ACC112 (cell line): ENCODE measurements around the gene LUZP4.
"Not testable (repeated sequence)": the region's sequence is repeated elsewhere in the genome, so short reads cannot be mapped to it uniquely, and the experiment has no call there.

Experiments used
- H2AFZ ChIP-seq: fragments of 200-600 bp; sonication (generic); one replicate; pipeline ENCODE4 v1.6.0; 2017; ENCODE audit warnings: antibody characterized with exemption, low read length; ENCODE audit not compliant: unreplicated experiment
- H3K27ac ChIP-seq: fragments of 200-600 bp; sonication (generic); 2 replicates; pipeline ENCODE4 v1.5.1; 2014; ENCODE audit warnings: low read depth, mild to moderate bottlenecking, antibody characterized with exemption, low read length, moderate library complexity
- H3K27me3 ChIP-seq: fragments of 200-600 bp; sonication (generic); 2 replicates; pipeline ENCODE4 v1.6.1; 2014; ENCODE audit warnings: mild to moderate bottlenecking, antibody characterized with exemption, low read length, moderate library complexity, mixed read lengths; ENCODE audit not compliant: insufficient read depth
- H3K36me3 ChIP-seq: fragments of 200-600 bp; sonication (generic); 2 replicates; pipeline ENCODE4 v1.6.1; 2016; ENCODE audit warnings: mild to moderate bottlenecking, antibody characterized with exemption, low read length, moderate library complexity, mixed read lengths; ENCODE audit not compliant: insufficient read depth
- H3K4me1 ChIP-seq: fragments of 200-600 bp; sonication (generic); one replicate; pipeline ENCODE4 v1.6.1; 2016; ENCODE audit warnings: low read length, mixed read lengths; ENCODE audit not compliant: insufficient read depth, unreplicated experiment, control insufficient read depth
- H3K4me3 ChIP-seq: fragments of 200-600 bp; sonication (generic); 2 replicates; pipeline ENCODE4 v1.5.1; 2014; ENCODE audit warnings: mild to moderate bottlenecking, low read depth, low read length
- H3K79me2 ChIP-seq: fragments of 200-600 bp; sonication (generic); one replicate; pipeline ENCODE4 v1.6.0; 2016; ENCODE audit warnings: low read length; ENCODE audit not compliant: control insufficient read depth, unreplicated experiment, insufficient read depth

LUZP4 gene

DNA sequence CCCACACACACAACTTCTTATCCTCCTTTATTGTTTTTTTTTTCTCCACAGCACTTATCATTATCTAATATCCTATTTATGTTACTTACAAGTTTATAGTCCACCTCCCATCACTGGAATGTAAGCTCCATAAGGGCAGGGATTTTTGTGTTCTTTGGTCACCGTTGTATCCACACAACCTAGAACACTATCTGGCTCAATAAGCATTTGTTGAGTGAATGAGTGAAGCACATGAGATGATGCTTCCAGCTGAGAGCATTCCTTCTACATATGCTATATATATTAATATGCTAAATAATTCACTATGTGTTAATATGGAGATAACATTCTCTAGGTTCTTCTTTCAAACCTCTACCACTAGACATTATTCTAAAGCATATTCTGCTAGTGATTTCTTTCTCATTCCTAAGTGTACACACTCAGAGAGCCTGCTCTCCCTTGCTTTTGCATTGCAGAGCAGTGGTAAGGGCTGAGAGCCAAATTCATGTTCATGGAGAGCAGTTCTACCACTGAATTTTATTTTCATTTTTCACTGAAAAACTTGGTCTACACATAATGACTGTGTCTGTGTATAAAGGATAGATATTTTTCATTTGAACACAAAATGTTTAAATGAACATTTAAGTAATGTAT, 20.3 kb upstream of the LUZP4 start:
- Histone ChIP-seq H3K4me1 (no peaks in the 10 kb centered on the region), H3K27me3 (no peaks in the 10 kb centered on the region), H3K36me3 (no peaks in the 10 kb centered on the region), H3K79me2 (no peaks in the 10 kb centered on the region), H3K4me3 (no peak overlapping the region), H2AFZ (no peak overlapping the region), H3K27ac (no peak overlapping the region)

DNA sequence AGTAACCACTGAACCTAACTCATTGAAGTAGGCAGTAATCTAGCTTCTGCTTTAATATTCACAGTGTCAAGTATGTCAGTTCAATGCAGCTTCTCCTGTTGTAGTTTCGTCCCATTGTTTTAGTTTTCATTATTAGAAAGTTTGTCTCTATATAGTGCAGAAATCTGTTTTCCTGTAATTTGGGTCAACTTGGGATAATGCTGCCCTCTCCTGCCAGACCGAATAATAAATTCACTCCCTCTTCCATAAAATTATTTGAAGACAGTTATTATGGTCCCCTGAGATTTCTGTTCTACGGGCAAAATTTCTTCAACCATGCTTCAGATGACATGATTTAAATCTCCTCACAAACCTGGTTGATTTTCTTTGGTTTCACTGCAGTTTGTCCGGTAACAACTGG, 4.6 kb upstream of the LUZP4 start:
- Histone ChIP-seq H3K27ac (no peak overlapping the region), H3K36me3 (no peaks in the 10 kb centered on the region), H3K27me3 (no peaks in the 10 kb centered on the region), H3K4me3 (no peak overlapping the region), H3K4me1 (no peaks in the 10 kb centered on the region), H2AFZ (no peak overlapping the region), H3K79me2 (no peaks in the 10 kb centered on the region)

DNA sequence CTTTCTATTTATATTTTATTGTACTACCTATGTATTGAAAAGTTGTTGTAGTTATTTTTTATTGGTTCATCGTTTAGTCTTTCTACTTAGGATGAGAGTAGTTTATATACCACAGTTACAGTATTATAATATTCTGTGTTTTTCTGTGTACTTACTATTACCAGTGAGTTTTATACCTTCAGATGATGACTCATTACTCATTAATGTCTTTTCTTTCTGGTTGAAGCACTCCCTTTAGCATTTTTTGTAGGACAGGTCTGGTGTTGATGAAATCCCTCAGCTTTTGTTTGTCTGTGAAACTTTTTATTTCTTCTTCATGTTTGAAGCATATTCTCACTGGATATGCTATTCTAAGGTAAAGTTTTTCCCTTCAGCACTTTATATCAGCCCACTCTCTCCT, 7.7 kb downstream of the LUZP4 start:
- no peak overlapping the region for H3K4me3 ChIP-seq
- no peak overlapping the region for H3K27ac ChIP-seq
- H3K36me3 ChIP-seq: no peaks in the 10 kb centered on the region
- no peaks in the 10 kb centered on the region for H3K4me1 ChIP-seq
- H3K27me3 ChIP-seq: no peaks in the 10 kb centered on the region
- H3K79me2 ChIP-seq: no peaks in the 10 kb centered on the region
- no peak overlapping the region for H2AFZ ChIP-seq

- no peak overlapping the region for H2AFZ ChIP-seq
- H3K79me2 ChIP-seq: no peaks in the 10 kb centered on the region
- no peaks in the 10 kb centered on the region for H3K36me3 ChIP-seq
- no peaks in the 10 kb centered on the region for H3K4me1 ChIP-seq
- H3K27me3 ChIP-seq: no peaks in the 10 kb centered on the region
- H3K27ac ChIP-seq: no peak overlapping the region
- H3K4me3 ChIP-seq: no peak overlapping the region
These were observed 21.6 kb downstream of the LUZP4 start for GRCh38 chrX:115311139-115311538.

DNA sequence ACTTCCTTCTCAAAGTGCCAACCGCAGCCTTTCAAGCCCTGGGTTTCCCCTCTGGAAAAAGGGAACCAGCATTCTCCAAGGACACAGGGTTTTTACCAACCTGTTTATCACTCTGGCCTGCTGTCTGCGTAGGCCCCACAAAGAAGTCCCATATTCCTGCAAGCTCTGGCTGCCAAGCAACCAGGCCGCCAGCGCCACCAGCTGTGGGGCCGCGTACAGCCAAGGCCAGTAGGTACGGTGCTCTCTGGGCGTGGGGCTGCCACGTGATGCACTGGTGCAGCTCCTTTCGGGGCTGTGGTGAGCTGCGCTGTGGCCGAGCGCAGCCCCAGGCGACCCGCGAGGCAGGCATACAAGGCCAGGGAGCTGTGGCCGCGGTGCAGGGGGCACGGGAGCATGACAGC, 22.1 kb downstream of the LUZP4 start:
- Histone ChIP-seq H3K79me2 (no peaks in the 10 kb centered on the region), H3K4me3 (no peak overlapping the region), H3K4me1 (no peaks in the 10 kb centered on the region), H2AFZ (no peak overlapping the region), H3K27ac (no peak overlapping the region), H3K27me3 (no peaks in the 10 kb centered on the region), H3K36me3 (no peaks in the 10 kb centered on the region)

GRCh38 chrX:115318139-115318538, 28.6 kb downstream of the LUZP4 start:
- Histone ChIP-seq H2AFZ (no peak overlapping the region), H3K27me3 (no peaks in the 10 kb centered on the region), H3K4me3 (no peak overlapping the region), H3K27ac (no peak overlapping the region), H3K4me1 (no peaks in the 10 kb centered on the region), H3K79me2 (no peaks in the 10 kb centered on the region), H3K36me3 (no peaks in the 10 kb centered on the region)

DNA sequence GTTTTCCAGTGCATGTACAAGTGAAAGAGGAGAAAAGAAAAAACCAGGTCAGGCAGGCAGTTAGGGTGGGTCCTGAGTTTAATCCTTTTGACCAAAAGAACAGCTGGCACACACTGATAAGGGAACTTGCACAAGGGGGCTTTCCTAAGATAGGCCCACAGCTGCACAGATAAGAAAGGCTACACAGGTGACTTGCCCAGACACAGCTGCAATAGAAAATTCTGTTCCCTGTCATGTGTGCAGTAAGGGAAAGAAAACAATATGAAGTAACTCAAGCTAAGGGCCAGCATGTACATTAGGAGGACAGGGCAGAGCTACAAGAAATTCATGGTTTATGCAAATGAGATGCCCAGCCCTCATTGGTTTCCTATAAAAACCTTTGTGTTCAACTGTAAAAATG, 32.9 kb downstream of the LUZP4 start:
- Histone ChIP-seq H2AFZ (no peak overlapping the region), H3K4me1 (no peaks in the 10 kb centered on the region), H3K36me3 (no peaks in the 10 kb centered on the region), H3K27ac (no peak overlapping the region), H3K79me2 (no peaks in the 10 kb centered on the region), H3K27me3 (no peaks in the 10 kb centered on the region), H3K4me3 (no peak overlapping the region)

GRCh38 chrX:115324194-115324593, 34.7 kb downstream of the LUZP4 start:
- Histone ChIP-seq H3K36me3 (no peaks in the 10 kb centered on the region), H3K79me2 (no peaks in the 10 kb centered on the region), H3K27me3 (no peaks in the 10 kb centered on the region), H2AFZ (no peak overlapping the region), H3K4me3 (no peak overlapping the region), H3K27ac (no peak overlapping the region), H3K4me1 (no peaks in the 10 kb centered on the region)

GRCh38 chrX:115329282-115329681, 39.8 kb downstream of the LUZP4 start:
- H3K27ac ChIP-seq: not testable (repeated sequence)

GRCh38 chrX:115330498-115331168, 41.1 kb downstream of the LUZP4 start:
- Histone ChIP-seq H3K4me3 (no peak overlapping the region), H2AFZ (no peak overlapping the region), H3K4me1 (no peaks in the 10 kb centered on the region), H3K27me3 (no peaks in the 10 kb centered on the region), H3K36me3 (no peaks in the 10 kb centered on the region), H3K79me2 (no peaks in the 10 kb centered on the region), H3K27ac (no peak overlapping the region)

More at GRCh38 chrX:115329282-115329681, 39.8 kb downstream of the LUZP4 start:
- not testable (repeated sequence) for H2AFZ ChIP-seq, H3K4me3 ChIP-seq, H3K36me3 ChIP-seq, H3K79me2 ChIP-seq, H3K4me1 ChIP-seq, H3K27me3 ChIP-seq

- Histone ChIP-seq H2AFZ (no peak overlapping the region), H3K4me1 (no peaks in the 10 kb centered on the region), H3K27me3 (no peaks in the 10 kb centered on the region), H3K79me2 (no peaks in the 10 kb centered on the region), H3K4me3 (no peak overlapping the region), H3K36me3 (no peaks in the 10 kb centered on the region), H3K27ac (no peak overlapping the region)
These were observed 43.3 kb downstream of the LUZP4 start for GRCh38 chrX:115332832-115333231.
